COLO668 (cell line): Measurements from ENCODE around the gene SLC17A5.
"Not testable (repeated sequence)": the region's sequence is repeated elsewhere in the genome, so short reads cannot be mapped to it uniquely, and the experiment has no call there.

Experiments
- DNase-seq: peaks from one replicate; lab custom pipeline; 2025; ENCODE audit not compliant: unreplicated experiment; lab: John Stamatoyannopoulos, UW

Gene SLC17A5

GRCh38 chr6:73623480-73623879 is 30.3 kb downstream of the SLC17A5 start:
- not testable (repeated sequence) for DNase-seq

- DNase-seq: not testable (repeated sequence)
Measured at GRCh38 chr6:73618082-73618481, 35.7 kb downstream of the SLC17A5 start.

DNA sequence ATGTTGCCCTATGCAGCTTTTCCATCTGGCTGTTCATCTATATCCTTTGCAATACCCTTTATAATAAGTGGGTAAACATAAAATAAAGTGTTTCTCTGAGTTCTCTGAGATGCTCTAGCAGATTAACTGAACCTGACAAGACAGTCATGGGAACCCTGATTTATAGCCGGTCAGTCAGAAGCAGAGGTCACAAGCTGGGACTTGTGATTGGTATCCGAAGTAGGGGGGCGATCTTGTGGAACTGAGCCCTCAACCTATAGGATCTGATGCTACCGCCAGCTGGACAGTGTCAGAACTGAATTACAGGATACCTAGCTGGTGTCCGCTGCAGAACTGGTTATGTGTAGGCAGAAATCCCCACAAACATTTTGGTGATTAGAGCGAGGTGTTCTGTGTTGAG is 39.0 kb downstream of the SLC17A5 start:
- DNase-seq: no peak

DNA sequence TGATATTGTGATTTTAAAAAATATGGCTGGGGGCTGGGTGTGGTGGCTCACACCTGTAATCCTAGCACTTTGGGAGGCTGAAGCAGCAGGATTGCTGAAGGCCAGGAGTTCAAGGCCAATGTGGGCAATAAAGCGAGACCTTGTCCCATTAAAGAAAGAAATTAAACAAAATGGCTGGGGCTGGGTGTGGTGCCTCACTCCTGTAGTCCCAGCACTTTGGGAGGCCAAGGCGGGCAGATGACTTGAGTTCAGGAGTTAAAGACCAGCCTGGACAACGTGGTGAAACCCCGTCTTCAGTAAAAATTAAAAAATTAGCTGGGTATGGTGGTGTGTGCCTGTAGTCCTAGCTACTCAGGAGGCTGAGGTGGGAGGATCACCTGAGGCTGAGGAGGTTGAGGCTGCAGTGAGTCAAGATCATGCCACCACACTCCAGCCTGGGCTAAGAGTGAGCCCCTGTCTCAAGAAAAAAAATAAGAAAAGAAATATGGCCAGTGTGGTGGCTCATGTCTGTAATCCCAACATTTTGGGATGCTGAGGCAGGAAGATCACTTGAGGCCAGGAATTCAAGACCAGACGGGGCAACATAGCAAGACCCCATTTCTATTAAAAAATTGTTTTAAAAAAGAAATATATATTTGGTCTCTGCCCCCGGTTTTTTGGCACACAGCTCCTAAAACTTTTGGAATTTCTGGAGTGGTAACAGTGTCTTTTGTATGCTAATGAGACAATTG is 39.8 kb downstream of the SLC17A5 start:
- no peak for DNase-seq

- no peak for DNase-seq
Measured at GRCh38 chr6:73612611-73613010, 41.2 kb downstream of the SLC17A5 start.

- DNase-seq: no peak
Measured at GRCh38 chr6:73610444-73611275, 43.1 kb downstream of the SLC17A5 start.

DNA sequence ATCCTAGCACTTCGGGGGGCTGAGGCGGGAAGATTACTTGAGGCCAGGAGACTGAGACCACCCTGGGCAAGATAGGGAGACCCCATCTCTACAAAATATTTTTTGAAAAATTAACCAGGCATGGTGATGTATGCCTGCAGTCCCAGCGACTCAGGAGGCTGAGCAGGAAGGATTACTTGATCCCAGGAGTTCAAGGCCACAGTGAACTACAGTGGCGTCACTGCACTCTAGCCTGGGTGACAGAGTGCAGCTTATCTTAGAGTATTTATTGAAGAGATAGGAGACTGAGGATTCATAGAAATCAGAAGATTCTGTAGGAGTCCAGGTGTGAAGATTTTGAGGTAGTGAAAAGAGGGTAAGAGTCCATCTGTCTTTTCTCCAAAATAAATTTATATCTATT is 45.0 kb downstream of the SLC17A5 start:
- no peak for DNase-seq

GRCh38 chr6:73606428-73606827 is 47.4 kb downstream of the SLC17A5 start:
- DNase-seq: no peak

GRCh38 chr6:73604461-73604860 is 49.3 kb downstream of the SLC17A5 start:
- DNase-seq: no peak

GRCh38 chr6:73604020-73604419 is 49.8 kb downstream of the SLC17A5 start:
- DNase-seq: no peak

DNA sequence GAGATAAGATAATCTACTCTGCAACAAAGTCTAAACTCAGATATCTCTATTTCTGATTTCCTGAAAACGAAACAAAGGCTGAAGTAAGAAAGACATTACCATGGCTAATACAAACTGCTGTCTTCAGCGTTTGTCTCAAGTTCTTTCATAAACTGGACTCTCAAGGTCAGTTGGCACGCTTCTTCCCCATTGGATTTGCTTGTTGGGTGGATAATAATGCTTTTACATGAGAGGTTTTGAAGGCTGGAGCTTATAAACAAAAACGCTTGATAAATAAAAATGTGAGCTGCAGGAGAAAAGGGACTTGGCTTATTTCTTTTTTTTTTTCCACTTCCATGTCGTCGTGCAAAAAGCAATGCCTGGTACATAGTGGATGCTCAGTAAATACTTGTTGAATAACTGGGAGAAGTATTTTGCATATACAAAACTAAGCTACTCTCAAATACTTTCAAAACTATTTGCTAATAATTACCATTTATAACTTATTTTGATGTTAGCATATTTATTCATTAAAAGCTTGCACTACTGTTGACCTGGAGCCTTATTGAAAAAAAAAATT is 67.3 kb downstream of the SLC17A5 start:
- DNase-seq: no peak

DNA sequence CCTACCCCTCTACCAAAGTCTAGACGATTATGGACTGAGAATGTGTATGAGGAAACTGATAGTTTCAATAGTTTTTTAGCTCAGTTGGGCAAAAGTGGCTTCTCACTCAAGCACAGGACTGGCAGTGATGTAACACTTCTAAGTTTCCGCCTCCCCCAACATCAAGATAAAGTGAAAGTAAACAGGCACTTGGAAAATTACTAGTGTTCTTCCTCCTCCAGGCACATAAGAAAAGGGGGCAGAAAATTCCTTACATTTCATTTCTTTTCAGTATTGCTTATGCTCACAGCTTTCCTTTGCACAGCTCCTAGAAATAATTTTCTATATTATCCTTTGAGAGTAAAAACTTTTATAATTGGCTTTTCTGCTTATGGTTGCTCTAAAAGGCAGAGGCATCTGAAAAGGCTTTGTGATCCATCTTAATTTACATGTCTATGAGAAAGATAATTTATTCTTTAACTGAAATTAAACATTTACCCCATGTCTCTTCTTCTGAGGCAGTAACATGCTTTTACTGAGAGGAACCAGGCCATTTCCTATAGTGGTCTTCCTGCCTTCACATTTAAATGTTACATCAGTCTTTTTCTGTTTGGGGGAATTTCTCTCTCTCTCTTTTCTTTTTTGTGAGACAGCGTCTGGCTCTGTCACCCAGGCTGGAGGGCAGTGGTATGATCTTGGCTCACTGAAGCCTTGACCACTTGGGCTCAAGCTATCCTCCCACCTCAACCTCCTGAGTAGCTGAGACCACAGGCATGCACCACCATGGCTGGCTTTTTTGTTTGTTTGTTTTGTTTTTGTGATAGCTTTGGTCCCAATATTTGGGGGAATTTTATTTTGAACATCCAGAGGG is 68.0 kb downstream of the SLC17A5 start:
- no peak for DNase-seq

GRCh38 chr6:73581293-73581692 is 72.5 kb downstream of the SLC17A5 start:
- DNase-seq: no peak

DNA sequence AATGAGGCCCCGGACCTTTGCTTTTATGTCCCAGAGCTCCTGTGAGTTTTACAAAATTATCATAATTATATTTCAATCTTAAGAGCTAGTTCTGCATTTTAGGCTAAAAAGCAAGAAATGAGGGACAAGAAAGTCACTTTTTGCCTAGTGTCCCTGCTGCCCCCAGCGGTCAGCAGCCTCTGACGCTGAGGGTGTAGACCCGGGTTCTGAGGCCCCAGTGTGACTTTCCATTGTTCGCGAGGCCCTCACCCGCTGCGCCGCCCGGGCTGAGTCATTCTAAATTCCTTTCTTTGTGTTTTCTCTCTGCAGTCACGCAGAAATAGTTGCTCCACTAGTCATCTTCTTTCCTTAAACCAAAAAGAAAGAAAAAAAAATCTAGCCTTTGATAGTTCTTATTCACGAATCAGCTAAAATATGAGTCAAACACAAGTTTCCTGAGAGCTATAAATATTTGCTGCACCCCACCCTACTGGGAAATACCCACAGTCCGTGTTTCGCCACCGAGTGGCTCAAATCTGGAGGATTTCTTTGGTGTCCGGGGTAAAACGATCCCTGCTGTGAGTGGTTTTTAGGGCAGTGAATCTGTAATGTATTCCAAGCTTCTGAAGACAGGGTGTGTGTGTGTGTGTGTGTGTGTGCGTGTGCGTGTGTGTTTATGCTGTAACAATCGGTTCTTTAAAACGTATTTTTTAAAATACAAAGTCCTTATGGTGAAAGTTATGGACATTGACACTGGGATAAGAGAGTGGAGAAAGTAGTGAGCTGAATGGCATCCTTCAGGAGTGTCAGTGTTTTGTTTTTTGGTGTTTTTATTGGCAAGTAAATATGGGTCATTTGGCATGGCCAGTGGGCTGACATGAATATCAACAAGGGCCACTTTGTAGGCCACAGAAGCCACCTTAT is 73.3 kb downstream of the SLC17A5 start:
- DNase-seq: no peak

GRCh38 chr6:73579851-73580246 is 73.9 kb downstream of the SLC17A5 start:
- DNase-seq: no peak

DNA sequence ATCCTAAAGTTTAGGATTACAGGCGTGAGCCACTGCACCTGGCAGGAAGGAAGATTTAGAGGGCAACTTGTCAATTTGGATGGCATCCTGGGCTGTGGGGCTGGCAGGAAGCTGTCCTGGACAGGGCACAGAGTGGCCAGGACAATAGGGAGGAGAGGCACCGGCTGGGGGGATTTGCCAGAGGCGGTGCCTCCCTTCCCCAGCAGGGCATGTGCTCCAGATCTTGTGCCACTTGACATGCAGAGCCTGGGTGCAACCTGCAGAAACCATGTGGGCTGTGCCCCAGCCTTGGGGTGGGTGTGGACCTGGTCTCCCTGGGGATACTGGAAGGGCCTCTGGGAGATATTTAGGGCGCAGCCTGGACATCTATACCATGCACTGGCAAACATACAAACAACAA is 74.4 kb downstream of the SLC17A5 start:
- DNase-seq: no peak

GRCh38 chr6:73577676-73578075 is 76.1 kb downstream of the SLC17A5 start:
- no peak for DNase-seq

DNA sequence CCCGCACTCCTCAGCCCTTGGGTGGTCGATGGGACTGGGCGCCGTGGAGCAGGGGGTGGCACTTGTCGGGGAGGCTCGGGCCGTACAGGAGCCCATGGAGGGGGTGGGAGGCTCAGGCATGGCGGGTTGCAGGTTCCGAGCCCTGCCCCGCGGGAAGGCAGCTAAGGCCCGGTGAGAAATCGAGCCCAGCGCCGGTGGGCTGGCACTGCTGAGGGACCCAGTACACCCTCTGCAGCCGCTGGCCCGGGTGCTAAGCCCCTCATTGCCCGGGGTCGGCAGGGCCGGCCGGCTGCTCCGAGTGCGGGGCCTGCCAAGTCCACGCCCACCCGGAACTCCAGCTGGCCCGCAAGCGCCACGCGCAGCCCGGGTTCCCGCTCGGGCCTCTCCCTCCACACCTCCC is 81.3 kb downstream of the SLC17A5 start:
- not testable (repeated sequence) for DNase-seq

GRCh38 chr6:73571218-73572181 is 82.3 kb downstream of the SLC17A5 start:
- not testable (repeated sequence) for DNase-seq
